Activated naive CD8-positive, alpha-beta T cell treated with anti-CD3 and anti-CD28 coated beads for 36 hours (primary cell): Measurements from ENCODE around the gene GMPR2. TPM values are rescaled to one million over a fixed set of nuclear protein-coding genes. Genes with fewer than 3 reads are reported as not detected.
"Not testable (repeated sequence)": the region's sequence is repeated elsewhere in the genome, so short reads cannot be mapped to it uniquely, and the experiment has no call there.

Experiments used
- DNase-seq: peaks from one replicate; pipeline ENCODE4 v3.0.0; 2021
- H3K27ac Mint-ChIP-seq: one replicate; pipeline ENCODE4 v1.8.0; 2022; ENCODE audit warnings: mild to moderate bottlenecking, moderate library complexity, mixed read lengths
- H3K27me3 Mint-ChIP-seq: one replicate; pipeline ENCODE4 v1.8.0; 2022; ENCODE audit warnings: mild to moderate bottlenecking, mixed read lengths
- H3K36me3 Mint-ChIP-seq: one replicate; pipeline ENCODE4 v1.8.0; 2021; ENCODE audit warnings: mild to moderate bottlenecking, mixed read lengths
- H3K4me1 Mint-ChIP-seq: one replicate; pipeline ENCODE4 v1.8.0; 2021; ENCODE audit warnings: mixed read lengths
- H3K4me3 Mint-ChIP-seq: one replicate; pipeline ENCODE4 v1.8.0; 2022; ENCODE audit warnings: mild to moderate bottlenecking, moderate library complexity, mixed read lengths
- H3K9me3 Mint-ChIP-seq: one replicate; pipeline ENCODE4 v1.8.0; 2022; ENCODE audit warnings: mixed read lengths
- total RNA-seq, 2 experiments: library from RNA; stranded (reverse); gene quantifications; one replicate each; pipeline ENCODE4 v1.2.3, GENCODE V29; 2021

GMPR2 gene
- total RNA-seq, 2 experiments from 2014 or later = 44.5 to 48.4 TPM

- Mint-ChIP-seq H3K36me3 (peaks cover 43% of the 10 kb centered on the region), H3K9me3 (no peaks in the 10 kb centered on the region), H3K4me1 (peaks cover 38% of the 10 kb centered on the region), H3K27me3 (peaks cover 3% of the 10 kb centered on the region), H3K4me3 (peak within 1 kb of the TSS; percentile 88), H3K27ac (peak within 1 kb of the TSS; percentile 96)
- peak; percentile 98 for DNase-seq
Measured at GRCh38 chr14:24212924-24213865, 19.5 kb upstream of the GMPR2 start, which contains the start of gene CHMP4A. CHMP4A (minus strand) TSS chr14:24213488; CDS start chr14:24213439, 49 bp downstream.

- Mint-ChIP-seq H3K27me3 (peaks cover 3% of the 10 kb centered on the region), H3K9me3 (no peaks in the 10 kb centered on the region), H3K4me3 (peak overlapping the region; percentile 88), H3K4me1 (peaks cover 38% of the 10 kb centered on the region), H3K36me3 (peaks cover 40% of the 10 kb centered on the region), H3K27ac (peak overlapping the region; percentile 96)
- DNase-seq = no peak
Measured at GRCh38 chr14:24213866-24214662, 18.7 kb upstream of the GMPR2 start.

DNA sequence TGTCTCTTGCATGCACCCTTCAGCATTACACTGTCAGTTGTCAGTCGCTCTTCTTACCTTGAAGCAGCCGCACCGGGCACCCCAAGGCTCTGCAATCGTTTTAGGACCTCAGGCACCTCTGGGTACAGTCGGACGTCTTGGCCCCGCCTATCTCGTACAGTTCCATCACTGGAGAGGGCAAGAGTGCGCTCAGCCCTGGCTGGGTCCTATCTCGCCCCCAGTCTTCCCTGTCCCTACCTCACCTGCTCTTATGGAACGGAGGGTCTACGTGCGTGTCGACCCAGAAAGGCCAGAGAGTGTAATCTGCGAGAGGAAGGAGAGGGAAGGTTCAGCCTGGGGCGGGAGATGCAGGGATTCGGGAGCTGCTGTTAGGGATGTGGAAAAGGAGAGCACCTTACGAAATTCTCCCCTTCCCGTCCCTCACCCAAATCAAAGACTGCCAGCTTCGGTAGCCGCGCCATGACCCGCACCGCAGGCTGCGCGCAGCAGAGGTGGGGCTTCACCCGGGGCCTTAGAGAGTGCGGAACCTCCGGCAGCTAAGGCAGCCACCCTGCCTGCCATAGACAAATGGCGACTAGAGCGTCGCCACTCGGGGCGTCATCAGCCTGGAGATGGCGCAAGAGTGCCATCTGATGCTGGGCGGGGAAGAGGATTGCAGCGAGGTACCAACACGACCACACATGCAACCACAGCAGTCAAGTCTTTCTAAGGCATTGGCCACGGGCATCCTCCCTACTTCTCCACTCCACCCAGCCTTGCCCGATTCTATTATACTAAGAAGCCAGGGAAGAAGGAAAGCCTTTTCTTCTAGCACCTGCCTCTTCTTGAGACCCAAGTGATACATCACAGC lies 17.0 kb upstream of the GMPR2 start, which contains the start of gene MDP1:
TSS of gene MDP1 (minus strand) at position 572 of the 850 bp plus-strand sequence. CDS start at position 461, 111 bp downstream.
- Mint-ChIP-seq H3K9me3 (no peaks in the 10 kb centered on the region), H3K36me3 (peaks cover 33% of the 10 kb centered on the region), H3K4me1 (peaks cover 36% of the 10 kb centered on the region), H3K4me3 (peak within 1 kb of the TSS; percentile 90), H3K27me3 (peaks cover 3% of the 10 kb centered on the region), H3K27ac (peak within 1 kb of the TSS; percentile 97)
- DNase-seq = peak; percentile 85

DNA sequence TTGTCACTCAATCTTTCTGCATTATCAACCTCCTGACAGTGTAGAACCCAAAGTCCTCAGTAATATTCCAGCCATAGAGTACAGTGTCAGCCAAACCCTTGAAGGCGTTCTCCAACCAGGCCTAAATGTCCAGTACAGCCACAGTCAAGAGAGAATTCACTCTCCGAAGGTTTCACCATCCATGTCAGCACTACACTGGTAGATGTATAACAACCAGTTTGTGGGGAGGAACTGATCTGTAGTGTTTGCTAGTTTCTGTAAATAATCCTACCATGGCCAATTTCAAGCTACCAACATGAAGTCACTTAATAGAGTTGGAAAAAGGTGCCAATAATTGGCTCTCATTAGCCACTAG lies 16.4 kb upstream of the GMPR2 start:
- no peaks in the 10 kb centered on the region for H3K9me3 Mint-ChIP-seq
- peaks cover 35% of the 10 kb centered on the region for H3K4me1 Mint-ChIP-seq
- peak overlapping the region; percentile 90 for H3K4me3 Mint-ChIP-seq
- H3K27me3 Mint-ChIP-seq = peaks cover 3% of the 10 kb centered on the region
- H3K27ac Mint-ChIP-seq = peak overlapping the region; percentile 97
- no peak for DNase-seq
- H3K36me3 Mint-ChIP-seq = peaks cover 29% of the 10 kb centered on the region

DNA sequence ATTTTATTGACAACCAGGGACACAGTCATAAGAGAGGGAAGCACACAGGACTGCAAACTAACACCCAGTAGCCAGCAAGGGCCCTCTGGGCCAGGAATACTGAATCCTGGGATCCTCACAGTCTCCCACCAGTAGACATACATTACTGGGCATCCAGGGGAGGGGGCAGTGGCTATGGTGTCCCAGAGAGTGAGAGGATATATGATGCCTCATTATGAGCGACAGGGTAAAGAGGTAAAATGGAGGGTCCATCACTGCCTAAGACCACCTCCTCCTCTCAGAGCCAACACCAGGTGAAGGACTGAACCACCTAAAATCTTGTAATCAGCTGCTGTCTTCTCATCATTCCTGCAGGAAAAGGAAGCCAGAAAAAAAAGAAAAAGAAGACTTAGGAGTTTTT lies 15.9 kb upstream of the GMPR2 start:
- Mint-ChIP-seq H3K4me1 (peaks cover 31% of the 10 kb centered on the region), H3K36me3 (peaks cover 24% of the 10 kb centered on the region)
- H3K4me3 Mint-ChIP-seq, H3K9me3 Mint-ChIP-seq, H3K27ac Mint-ChIP-seq, DNase-seq, H3K27me3 Mint-ChIP-seq: not testable (repeated sequence)

DNA sequence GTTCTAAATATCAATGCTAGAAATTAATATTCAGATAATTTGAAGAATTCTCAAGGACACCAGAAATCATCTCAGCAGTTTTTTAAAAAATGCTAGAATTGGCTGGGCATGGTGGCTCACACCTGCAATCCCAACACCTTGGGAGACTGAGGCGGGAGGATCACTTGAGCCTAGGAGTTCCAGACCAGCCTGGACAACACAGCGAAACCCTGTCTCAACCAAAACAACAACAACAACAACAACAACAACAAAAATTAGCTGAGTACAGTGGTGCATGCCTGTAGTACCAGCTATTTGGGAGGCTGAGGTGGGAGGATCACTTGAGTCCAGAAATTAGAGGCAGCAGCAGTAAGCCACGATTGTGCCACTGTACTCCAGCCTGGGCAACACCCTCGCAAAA lies 13.6 kb upstream of the GMPR2 start:
- Mint-ChIP-seq H3K9me3 (no peaks in the 10 kb centered on the region), H3K27me3 (no peaks in the 10 kb centered on the region), H3K36me3 (peaks cover 10% of the 10 kb centered on the region), H3K4me1 (peaks cover 20% of the 10 kb centered on the region), H3K4me3 (no peak overlapping the region), H3K27ac (no peak overlapping the region)
- no peak for DNase-seq

DNA sequence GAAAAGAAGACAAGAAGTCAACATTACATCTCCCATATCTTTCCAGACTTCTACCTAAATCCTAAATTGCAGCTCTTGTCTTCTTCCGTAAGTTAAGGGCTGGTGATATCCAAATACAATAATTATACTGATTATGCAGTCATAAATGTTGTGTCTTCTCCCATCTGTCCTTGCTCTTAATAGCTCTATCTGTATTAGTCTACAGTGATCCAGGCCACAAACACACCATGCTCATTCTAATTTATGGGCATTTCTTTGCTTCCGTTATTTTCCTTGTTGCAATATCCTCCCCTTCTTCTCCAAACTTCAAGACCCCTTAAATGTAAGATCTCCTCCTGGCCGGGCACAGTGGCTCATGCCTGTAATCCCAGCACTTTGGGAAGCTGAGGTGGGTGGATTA lies 13.2 kb upstream of the GMPR2 start:
- Mint-ChIP-seq H3K36me3 (peaks cover 8% of the 10 kb centered on the region), H3K27ac (no peak overlapping the region), H3K9me3 (no peaks in the 10 kb centered on the region), H3K27me3 (no peaks in the 10 kb centered on the region), H3K4me1 (peaks cover 19% of the 10 kb centered on the region), H3K4me3 (no peak overlapping the region)
- no peak for DNase-seq

GRCh38 chr14:24222987-24223386 lies 9.7 kb upstream of the GMPR2 start:
- H3K27ac Mint-ChIP-seq, H3K4me3 Mint-ChIP-seq, H3K27me3 Mint-ChIP-seq, DNase-seq, H3K9me3 Mint-ChIP-seq, H3K36me3 Mint-ChIP-seq: not testable (repeated sequence)
- H3K4me1 Mint-ChIP-seq = peaks cover 21% of the 10 kb centered on the region

GRCh38 chr14:24224618-24225071 lies 8.1 kb upstream of the GMPR2 start:
- Mint-ChIP-seq H3K27ac (peak overlapping the region; percentile 2), H3K36me3 (peaks cover 9% of the 10 kb centered on the region), H3K9me3 (no peaks in the 10 kb centered on the region), H3K27me3 (no peaks in the 10 kb centered on the region), H3K4me3 (no peak overlapping the region), H3K4me1 (peaks cover 22% of the 10 kb centered on the region)
- DNase-seq = no peak

DNA sequence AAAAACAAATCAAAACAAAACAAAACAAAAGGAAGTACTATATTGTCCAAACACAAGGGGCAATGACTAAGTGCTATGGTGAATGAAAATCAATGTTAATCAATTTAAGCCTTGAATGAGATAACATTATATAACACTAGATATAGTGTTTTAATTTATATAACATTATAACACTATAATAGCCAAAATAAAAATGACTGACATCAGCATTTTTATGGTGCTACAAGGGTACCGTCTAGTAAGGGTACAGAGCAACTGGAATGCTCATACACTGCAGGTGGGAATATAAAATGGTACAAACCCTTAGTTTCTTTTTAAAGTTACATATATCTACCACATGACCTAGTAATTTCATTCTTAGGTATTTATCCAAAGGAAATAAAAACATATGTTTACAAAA lies 6.3 kb upstream of the GMPR2 start:
- H3K27ac Mint-ChIP-seq = no peak overlapping the region
- no peaks in the 10 kb centered on the region for H3K9me3 Mint-ChIP-seq
- H3K4me1 Mint-ChIP-seq = peaks cover 25% of the 10 kb centered on the region
- H3K27me3 Mint-ChIP-seq = no peaks in the 10 kb centered on the region
- no peak overlapping the region for H3K4me3 Mint-ChIP-seq
- DNase-seq = no peak
- H3K36me3 Mint-ChIP-seq = peaks cover 9% of the 10 kb centered on the region

GRCh38 chr14:24228902-24229301 lies 3.8 kb upstream of the GMPR2 start:
- no peak overlapping the region for H3K4me3 Mint-ChIP-seq
- H3K4me1 Mint-ChIP-seq = peaks cover 30% of the 10 kb centered on the region
- H3K36me3 Mint-ChIP-seq = peaks cover 9% of the 10 kb centered on the region
- no peak for DNase-seq
- no peaks in the 10 kb centered on the region for H3K27me3 Mint-ChIP-seq
- no peak overlapping the region for H3K27ac Mint-ChIP-seq
- no peaks in the 10 kb centered on the region for H3K9me3 Mint-ChIP-seq

GRCh38 chr14:24231263-24232120 lies 1.2 kb upstream of the GMPR2 start:
- Mint-ChIP-seq H3K36me3 (peaks cover 19% of the 10 kb centered on the region), H3K27ac (peak overlapping the region; percentile 93), H3K27me3 (no peaks in the 10 kb centered on the region), H3K9me3 (no peaks in the 10 kb centered on the region), H3K4me1 (peaks cover 41% of the 10 kb centered on the region), H3K4me3 (peak overlapping the region; percentile 95)
- peak; percentile 22 for DNase-seq

GRCh38 chr14:24232121-24232644 lies 546 bp upstream of the GMPR2 start, which contains the start of gene NEDD8:
NEDD8 (minus strand) TSS chr14:24232367; CDS start chr14:24232267, 100 bp downstream.
- H3K36me3 Mint-ChIP-seq = peaks cover 21% of the 10 kb centered on the region
- H3K4me3 Mint-ChIP-seq = peak within 1 kb of the TSS; percentile 95
- H3K27ac Mint-ChIP-seq = peak within 1 kb of the TSS; percentile 93

More at GRCh38 chr14:24232121-24232644, 546 bp upstream of the GMPR2 start, which contains the start of gene NEDD8:
- peak; percentile 90 for DNase-seq
- Mint-ChIP-seq H3K27me3 (no peaks in the 10 kb centered on the region), H3K9me3 (no peaks in the 10 kb centered on the region), H3K4me1 (peaks cover 35% of the 10 kb centered on the region)
